PC-9 (cell line): Measurements from ENCODE around the gene RFTN1. TPM values are rescaled to one million over a fixed set of nuclear protein-coding genes. Genes with fewer than 3 reads are reported as not detected.

Experiments
- BruUV-seq: library from RNA; stranded (reverse); fragments of 400-500 nt; replicated peaks from 2 replicates; lab custom pipeline; 2021; lab: Mats Ljungman, UMichigan
- CTCF ChIA-PET: fragments of 300-600 bp; sonication (Branson Sonifier 250); formaldehyde crosslinking; loops from one replicate; lab custom pipeline; 2022; ENCODE audit warnings: antibody characterized with exemption; lab: Charles Lee
- POLR2A ChIA-PET: fragments of 300-600 bp; sonication (Branson Sonifier 250); formaldehyde crosslinking; loops from one replicate; lab custom pipeline; 2022; ENCODE audit warnings: antibody characterized with exemption; ENCODE audit not compliant: unreplicated experiment; lab: Charles Lee
- DNase-seq, 2 experiments: peaks; one replicate each; pipeline versions ENCODE4 v3.0.0 to v3.0.0-alpha.2; 2015 to 2022; ENCODE audit warnings: mixed read lengths in 1 of 2
- H2AFZ ChIP-seq: fragments of 200-600 bp; sonication (generic); 2 replicates; pipeline ENCODE4 v1.8.1; 2017; ENCODE audit warnings: antibody characterized with exemption
- H3F3A ChIP-seq: fragments of 200-600 bp; sonication (generic); 2 replicates; pipeline ENCODE4 v1.8.1; 2017; ENCODE audit warnings: antibody characterized with exemption, mild to moderate bottlenecking, low read depth; ENCODE audit not compliant: insufficient read depth
- H3K27ac ChIP-seq: fragments of 200-600 bp; sonication (generic); 2 replicates; pipeline ENCODE4 v1.6.1; 2016; ENCODE audit warnings: mixed run types
- H3K27me3 ChIP-seq: fragments of 200-600 bp; sonication (generic); 2 replicates; pipeline ENCODE4 v1.6.1; 2016; ENCODE audit warnings: low read depth, mixed run types; ENCODE audit not compliant: insufficient read depth
- H3K36me3 ChIP-seq: fragments of 200-600 bp; sonication (generic); 2 replicates; pipeline ENCODE4 v1.6.1; 2016; ENCODE audit warnings: low read depth, mixed run types
- H3K4me1 ChIP-seq: fragments of 200-600 bp; sonication (generic); replicated peaks from 2 replicates; pipeline ENCODE4 v1.6.1; 2016; ENCODE audit warnings: mixed run types; ENCODE audit not compliant: insufficient read depth
- H3K4me2 ChIP-seq: fragments of 200-600 bp; sonication (generic); 2 replicates; pipeline ENCODE4 v1.6.1; 2017; ENCODE audit warnings: mixed run types
- H3K4me3 ChIP-seq: fragments of 200-600 bp; sonication (generic); 2 replicates; pipeline ENCODE4 v1.6.1; 2016; ENCODE audit warnings: mixed run types
- H3K79me2 ChIP-seq: fragments of 200-600 bp; sonication (generic); 2 replicates; pipeline ENCODE4 v1.6.1; 2017; ENCODE audit warnings: low read depth, mixed run types
- H3K9me2 ChIP-seq: fragments of 200-600 bp; sonication (generic); 2 replicates; pipeline ENCODE4 v1.8.1; 2017; ENCODE audit warnings: mild to moderate bottlenecking; ENCODE audit not compliant: insufficient read depth
- H3K9me3 ChIP-seq: fragments of 200-600 bp; sonication (generic); 2 replicates; pipeline ENCODE4 v1.8.1; 2016; ENCODE audit warnings: low read depth; ENCODE audit not compliant: insufficient read depth
- H4K20me1 ChIP-seq: fragments of 200-600 bp; sonication (generic); 2 replicates; pipeline ENCODE4 v1.8.1; 2017; ENCODE audit not compliant: insufficient read depth
- EZH2 ChIP-seq: fragments of 200-600 bp; sonication (generic); IDR thresholded peaks from 2 replicates; pipeline ENCODE4 v1.8.0; 2017; ENCODE audit warnings: antibody characterized with exemption, low read depth
- intact Hi-C: fragments of 100-400 bp; cut with micrococcal nuclease; formaldehyde crosslinking; loops from one replicate; pipeline ENCODE4 v1.10.0; 2022; ENCODE audit not compliant: unreplicated experiment
- total RNA-seq: library from RNA; stranded (reverse); gene quantifications from 2 replicates; pipeline ENCODE4 v1.2.3, GENCODE V29; 2021
- TF ChIP-seq, protein P1 (sequence below): fragments of 200-600 bp; sonication (generic); conservative IDR thresholded peaks from 2 replicates; pipeline ENCODE4 v1.6.1; 2017; ENCODE audit warnings: mixed run types, antibody characterized with exemption, mild to moderate bottlenecking, moderate library complexity

Gene RFTN1
- total RNA-seq, 1 experiment from 2014 or later = 0.41 TPM

GRCh38 chr3:16439848-16440708 lies 73.4 kb downstream of the RFTN1 start:
- CTCF ChIA-PET = no interaction called here
- no peaks in the 10 kb centered on the region for H3F3A ChIP-seq
- no peak overlapping the region for H2AFZ ChIP-seq
- H3K79me2 ChIP-seq = no peaks in the 10 kb centered on the region
- H3K27me3 ChIP-seq = no peaks in the 10 kb centered on the region; the same call in 1 of the 2 replicates
- no peak for DNase-seq
- no peak for TF ChIP-seq EZH2
- TF ChIP-seq, protein P1, sequence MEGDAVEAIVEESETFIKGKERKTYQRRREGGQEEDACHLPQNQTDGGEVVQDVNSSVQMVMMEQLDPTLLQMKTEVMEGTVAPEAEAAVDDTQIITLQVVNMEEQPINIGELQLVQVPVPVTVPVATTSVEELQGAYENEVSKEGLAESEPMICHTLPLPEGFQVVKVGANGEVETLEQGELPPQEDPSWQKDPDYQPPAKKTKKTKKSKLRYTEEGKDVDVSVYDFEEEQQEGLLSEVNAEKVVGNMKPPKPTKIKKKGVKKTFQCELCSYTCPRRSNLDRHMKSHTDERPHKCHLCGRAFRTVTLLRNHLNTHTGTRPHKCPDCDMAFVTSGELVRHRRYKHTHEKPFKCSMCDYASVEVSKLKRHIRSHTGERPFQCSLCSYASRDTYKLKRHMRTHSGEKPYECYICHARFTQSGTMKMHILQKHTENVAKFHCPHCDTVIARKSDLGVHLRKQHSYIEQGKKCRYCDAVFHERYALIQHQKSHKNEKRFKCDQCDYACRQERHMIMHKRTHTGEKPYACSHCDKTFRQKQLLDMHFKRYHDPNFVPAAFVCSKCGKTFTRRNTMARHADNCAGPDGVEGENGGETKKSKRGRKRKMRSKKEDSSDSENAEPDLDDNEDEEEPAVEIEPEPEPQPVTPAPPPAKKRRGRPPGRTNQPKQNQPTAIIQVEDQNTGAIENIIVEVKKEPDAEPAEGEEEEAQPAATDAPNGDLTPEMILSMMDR = no peak
- no peaks in the 10 kb centered on the region for H4K20me1 ChIP-seq
- no peak overlapping the region for H3K4me2 ChIP-seq
- no peaks in the 10 kb centered on the region for H3K9me2 ChIP-seq
- H3K4me1 ChIP-seq = no peaks in the 10 kb centered on the region
- intact Hi-C loops = no loop called here
- POLR2A ChIA-PET = no interaction called here
- H3K9me3 ChIP-seq = no peaks in the 10 kb centered on the region
- BruUV-seq = no TSS peak
- H3K36me3 ChIP-seq = no peaks in the 10 kb centered on the region
- H3K4me3 ChIP-seq = no peak overlapping the region
- no peak overlapping the region for H3K27ac ChIP-seq

GRCh38 chr3:16439163-16439847 lies 74.2 kb downstream of the RFTN1 start:
- Histone ChIP-seq H3K4me2 (no peak overlapping the region), H3K9me2 (no peaks in the 10 kb centered on the region), H3K27me3 (no peaks in the 10 kb centered on the region; the same call in 1 of the 2 replicates), H3K4me1 (no peaks in the 10 kb centered on the region), H2AFZ (no peak overlapping the region), H3K27ac (no peak overlapping the region), H3F3A (no peaks in the 10 kb centered on the region), H3K9me3 (no peaks in the 10 kb centered on the region), H3K79me2 (no peaks in the 10 kb centered on the region), H3K4me3 (no peak overlapping the region), H4K20me1 (no peaks in the 10 kb centered on the region), H3K36me3 (no peaks in the 10 kb centered on the region)
- ChIA-PET CTCF (no interaction called here), POLR2A (no interaction called here)
- intact Hi-C loops = no loop called here
- TF ChIP-seq, protein P1 = no peak
- no peak for TF ChIP-seq EZH2
- DNase-seq = no peak
- BruUV-seq = no TSS peak

GRCh38 chr3:16437640-16438039 lies 75.9 kb downstream of the RFTN1 start:
- ChIA-PET POLR2A (no interaction called here), CTCF (no interaction called here)
- Histone ChIP-seq H3K36me3 (no peaks in the 10 kb centered on the region), H3K4me3 (no peak overlapping the region), H2AFZ (no peak overlapping the region), H3K79me2 (no peaks in the 10 kb centered on the region), H3F3A (no peaks in the 10 kb centered on the region), H4K20me1 (no peaks in the 10 kb centered on the region), H3K4me2 (no peak overlapping the region), H3K27ac (no peak overlapping the region), H3K4me1 (no peaks in the 10 kb centered on the region), H3K9me3 (no peaks in the 10 kb centered on the region), H3K27me3 (no peaks in the 10 kb centered on the region; the same call in 1 of the 2 replicates), H3K9me2 (no peaks in the 10 kb centered on the region)
- BruUV-seq = no TSS peak
- intact Hi-C loops = no loop called here
- TF ChIP-seq EZH2 = no peak
- TF ChIP-seq, protein P1 = no peak
- no peak for DNase-seq
